ENCODE measurements around the gene NME3. TPM values are rescaled to one million over a fixed set of nuclear protein-coding genes. Genes with fewer than 3 reads are reported as not detected.

The NME3 gene
- total and polyA plus RNA-seq, 3 experiments from 2014 or later: 33.5 to 71.4 (median 36.5) TPM

- Histone ChIP-seq H3K27me3 (ENCODE audit: insufficient read depth, low read length, poor library complexity, severe bottlenecking) (no peaks in the 10 kb centered on the region), H3K9me3 (ENCODE audit: low read length) (no peaks in the 10 kb centered on the region), H3K27ac (ENCODE audit: low read depth, low read length) (no peak overlapping the region), H3K4me3 (ENCODE audit: low read length) (no peak overlapping the region), H3K36me3 (ENCODE audit: insufficient read depth, low read length) (peaks cover 18% of the 10 kb centered on the region), H3K4me1 (ENCODE audit: insufficient read depth, low read length) (no peaks in the 10 kb centered on the region)
- Mint-ChIP-seq H3K9me3 (no peaks in the 10 kb centered on the region), H3K4me3 (no peak overlapping the region), H3K27me3 (no peaks in the 10 kb centered on the region), H3K36me3 (peaks cover 0 to 62% (median 9%) of the 10 kb centered on the region in 3 donors), H3K4me1 (peaks cover 0 to 11% (median 5%) of the 10 kb centered on the region in 3 donors), H3K27ac (peak overlapping the region in 1 of 8 donors; percentile 46)
- DNase-seq: no peak
- POLR2A ChIA-PET: no interaction called here
- CTCF ChIA-PET: no interaction called here
These were observed 45.9 kb upstream of the NME3 start for GRCh38 chr16:1817276-1817589.

GRCh38 chr16:1816396-1817275 lies 45.3 kb upstream of the NME3 start:
- Mint-ChIP-seq H3K4me1 (peaks cover 0 to 11% (median 5%) of the 10 kb centered on the region in 3 donors), H3K36me3 (peaks cover 0 to 61% (median 9%) of the 10 kb centered on the region in 3 donors), H3K27ac (no peak overlapping the region), H3K27me3 (no peaks in the 10 kb centered on the region), H3K9me3 (no peaks in the 10 kb centered on the region), H3K4me3 (no peak overlapping the region)
- H3K27ac ChIP-seq (ENCODE audit: low read depth, low read length): no peak overlapping the region
- H3K9me3 ChIP-seq (ENCODE audit: low read length): no peaks in the 10 kb centered on the region
- DNase-seq: no peak
- H3K36me3 ChIP-seq (ENCODE audit: insufficient read depth, low read length): peaks cover 14% of the 10 kb centered on the region
- H3K27me3 ChIP-seq (ENCODE audit: insufficient read depth, low read length, poor library complexity, severe bottlenecking): no peaks in the 10 kb centered on the region
- H3K4me1 ChIP-seq (ENCODE audit: insufficient read depth, low read length): no peaks in the 10 kb centered on the region
- H3K4me3 ChIP-seq (ENCODE audit: low read length): no peak overlapping the region
- ChIA-PET POLR2A (no interaction called here), CTCF (no interaction called here)

DNA sequence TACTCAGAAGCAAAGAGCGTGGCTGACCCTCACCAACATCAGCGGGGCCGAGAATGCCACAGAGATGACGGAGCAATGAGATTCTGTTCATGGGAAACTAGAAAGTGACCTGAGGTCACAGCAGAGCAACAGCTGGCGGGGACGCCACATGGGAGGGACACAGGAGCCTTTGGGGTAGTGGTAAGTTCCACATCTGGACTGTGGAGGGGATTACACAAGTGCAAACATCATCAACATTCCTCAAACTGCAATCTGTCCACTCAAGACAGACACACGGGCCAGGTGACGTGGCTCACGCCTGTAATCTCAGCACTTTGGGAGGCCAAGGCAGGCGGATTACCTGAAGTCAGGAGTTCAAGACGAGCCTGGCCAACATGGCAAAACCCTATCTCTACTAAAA lies 44.1 kb upstream of the NME3 start:
- Mint-ChIP-seq H3K4me1 (peaks cover 0 to 11% (median 5%) of the 10 kb centered on the region in 3 donors), H3K36me3 (peaks cover 0 to 53% (median 9%) of the 10 kb centered on the region in 3 donors), H3K27me3 (no peaks in the 10 kb centered on the region), H3K4me3 (no peak overlapping the region), H3K27ac (peak overlapping the region in 3 of 8 donors; percentile 17 to 43 (median 27)), H3K9me3 (no peaks in the 10 kb centered on the region)
- ChIA-PET CTCF (no interaction called here), POLR2A (no interaction called here)
- H3K4me1 ChIP-seq (ENCODE audit: insufficient read depth, low read length): no peaks in the 10 kb centered on the region
- H3K36me3 ChIP-seq (ENCODE audit: insufficient read depth, low read length): peaks cover 14% of the 10 kb centered on the region
- DNase-seq: no peak
- no peaks in the 10 kb centered on the region for H3K9me3 ChIP-seq (ENCODE audit: low read length)
- no peak overlapping the region for H3K4me3 ChIP-seq (ENCODE audit: low read length)
- no peaks in the 10 kb centered on the region for H3K27me3 ChIP-seq (ENCODE audit: insufficient read depth, low read length, poor library complexity, severe bottlenecking)
- no peak overlapping the region for H3K27ac ChIP-seq (ENCODE audit: low read depth, low read length)

GRCh38 chr16:1812732-1813163 lies 41.4 kb upstream of the NME3 start:
- no peaks in the 10 kb centered on the region for H3K27me3 Mint-ChIP-seq

DNA sequence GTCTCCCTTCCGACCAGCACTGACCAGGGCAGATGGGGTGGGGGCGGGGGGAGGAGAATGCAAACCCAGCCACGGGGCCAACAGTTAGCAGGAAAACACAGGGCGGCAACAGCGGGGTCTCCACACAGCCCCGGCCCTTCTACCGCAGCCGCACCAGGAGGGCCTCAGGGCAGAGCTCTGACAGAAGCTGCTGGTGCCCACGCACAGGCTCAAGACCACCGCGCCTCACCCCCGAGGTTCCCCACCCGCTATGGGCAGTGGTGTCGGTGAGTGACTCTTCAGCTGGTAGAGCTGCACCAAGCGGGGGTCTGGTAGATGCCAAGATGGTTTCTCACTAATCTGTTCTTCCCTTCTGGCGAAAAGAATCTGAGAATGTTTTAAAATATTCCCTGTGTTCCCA lies 39.2 kb upstream of the NME3 start:
- Mint-ChIP-seq H3K4me1 (peaks cover 0 to 11% (median 5%) of the 10 kb centered on the region in 3 donors), H3K27ac (no peak overlapping the region), H3K9me3 (no peaks in the 10 kb centered on the region), H3K4me3 (no peak overlapping the region), H3K27me3 (no peaks in the 10 kb centered on the region), H3K36me3 (peaks cover 7 to 57% (median 14%) of the 10 kb centered on the region in 3 donors)
- Histone ChIP-seq H3K4me3 (ENCODE audit: low read length) (no peak overlapping the region), H3K36me3 (ENCODE audit: insufficient read depth, low read length) (peaks cover 28% of the 10 kb centered on the region), H3K27me3 (ENCODE audit: insufficient read depth, low read length, poor library complexity, severe bottlenecking) (no peaks in the 10 kb centered on the region), H3K9me3 (ENCODE audit: low read length) (no peaks in the 10 kb centered on the region), H3K27ac (ENCODE audit: low read depth, low read length) (no peak overlapping the region), H3K4me1 (ENCODE audit: insufficient read depth, low read length) (no peaks in the 10 kb centered on the region)
- CTCF ChIA-PET: interaction anchor here (0.7 kb wide), 1 partner anchor 150 kb away, joined by 4 read pairs; no protein-coding TSS in a partner anchor
- DNase-seq: no peak
- POLR2A ChIA-PET: interaction anchor here (0.6 kb wide), 1 partner anchor 558 kb away, joined by 3 read pairs; no protein-coding TSS in a partner anchor

More at GRCh38 chr16:1812732-1813163, 41.4 kb upstream of the NME3 start:
- Histone ChIP-seq H3K4me1 (ENCODE audit: insufficient read depth, low read length) (no peaks in the 10 kb centered on the region), H3K27ac (ENCODE audit: low read depth, low read length) (no peak overlapping the region), H3K36me3 (ENCODE audit: insufficient read depth, low read length) (peaks cover 27% of the 10 kb centered on the region), H3K9me3 (ENCODE audit: low read length) (no peaks in the 10 kb centered on the region), H3K4me3 (ENCODE audit: low read length) (no peak overlapping the region), H3K27me3 (ENCODE audit: insufficient read depth, low read length, poor library complexity, severe bottlenecking) (no peaks in the 10 kb centered on the region)
- peak overlapping the region in 3 of 8 donors; percentile 7 to 52 (median 33) for H3K27ac Mint-ChIP-seq
- ChIA-PET POLR2A (no interaction called here), CTCF (interaction anchor here (0.9 kb wide), 1 partner anchor 10 kb away, joined by 5 read pairs; no protein-coding TSS in a partner anchor)
- DNase-seq: peak in 3 of 5 donors; percentile 21 to 62 (median 51)
- no peak overlapping the region for H3K4me3 Mint-ChIP-seq
- H3K4me1 Mint-ChIP-seq: peaks cover 0 to 11% (median 5%) of the 10 kb centered on the region in 3 donors
- peaks cover under 1 to 60% (median 9%) of the 10 kb centered on the region in 3 donors for H3K36me3 Mint-ChIP-seq
- H3K9me3 Mint-ChIP-seq: no peaks in the 10 kb centered on the region

- no peak overlapping the region for H3K4me3 Mint-ChIP-seq
- peaks cover 23% of the 10 kb centered on the region for H3K36me3 ChIP-seq (ENCODE audit: insufficient read depth, low read length)
- no peaks in the 10 kb centered on the region for H3K9me3 Mint-ChIP-seq
- CTCF ChIA-PET: interaction anchor here (0.7 kb wide), 1 partner anchor 151 kb away, joined by 4 read pairs; no protein-coding TSS in a partner anchor
- no peaks in the 10 kb centered on the region for H3K4me1 ChIP-seq (ENCODE audit: insufficient read depth, low read length)
- H3K27ac Mint-ChIP-seq: no peak overlapping the region
- DNase-seq: no peak
- H3K4me3 ChIP-seq (ENCODE audit: low read length): no peak overlapping the region
- POLR2A ChIA-PET: interaction anchor here (0.6 kb wide), 1 partner anchor 557 kb away, joined by 3 read pairs; no protein-coding TSS in a partner anchor
- no peak overlapping the region for H3K27ac ChIP-seq (ENCODE audit: low read depth, low read length)
- H3K4me1 Mint-ChIP-seq: peaks cover 0 to 8% (median 5%) of the 10 kb centered on the region in 3 donors
- no peaks in the 10 kb centered on the region for H3K27me3 ChIP-seq (ENCODE audit: insufficient read depth, low read length, poor library complexity, severe bottlenecking)
- H3K27me3 Mint-ChIP-seq: no peaks in the 10 kb centered on the region
- no peaks in the 10 kb centered on the region for H3K9me3 ChIP-seq (ENCODE audit: low read length)
- H3K36me3 Mint-ChIP-seq: peaks cover 7 to 54% (median 11%) of the 10 kb centered on the region in 3 donors
These were observed 38.8 kb upstream of the NME3 start for GRCh38 chr16:1810106-1810505.

DNA sequence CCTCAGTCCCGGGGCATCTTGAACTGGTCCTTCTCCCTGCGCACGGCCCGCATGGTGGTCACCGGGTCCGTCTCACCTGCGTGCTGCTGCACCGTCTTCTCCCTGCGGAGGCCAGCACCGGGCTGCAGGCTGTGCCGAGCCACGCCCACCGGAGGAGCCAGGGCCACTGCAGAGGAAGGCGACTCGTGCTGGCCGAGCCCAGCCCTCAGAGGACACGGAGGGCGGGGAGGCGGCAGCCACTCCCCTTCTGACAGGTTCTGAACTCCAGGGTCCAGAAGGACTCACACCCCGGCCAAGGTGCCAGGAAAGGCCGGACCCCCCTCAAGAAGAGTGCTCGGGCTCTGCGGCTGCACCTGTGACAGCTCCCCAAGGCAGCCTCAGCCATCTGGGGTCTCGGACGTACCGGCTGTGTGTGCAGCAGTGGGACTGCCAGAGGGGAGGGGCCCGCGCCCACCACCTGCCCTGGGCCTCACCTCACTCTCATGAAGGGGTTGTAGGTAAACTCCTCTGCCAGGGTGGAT lies 38.0 kb upstream of the NME3 start:
- Histone ChIP-seq H3K4me1 (ENCODE audit: insufficient read depth, low read length) (no peaks in the 10 kb centered on the region), H3K27me3 (ENCODE audit: insufficient read depth, low read length, poor library complexity, severe bottlenecking) (no peaks in the 10 kb centered on the region), H3K9me3 (ENCODE audit: low read length) (no peaks in the 10 kb centered on the region), H3K36me3 (ENCODE audit: insufficient read depth, low read length) (peaks cover 21% of the 10 kb centered on the region), H3K27ac (ENCODE audit: low read depth, low read length) (no peak overlapping the region), H3K4me3 (ENCODE audit: low read length) (no peak overlapping the region)
- POLR2A ChIA-PET: no interaction called here
- Mint-ChIP-seq H3K27ac (no peak overlapping the region), H3K4me3 (no peak overlapping the region), H3K36me3 (peaks cover 7 to 53% (median 11%) of the 10 kb centered on the region in 3 donors), H3K27me3 (no peaks in the 10 kb centered on the region), H3K4me1 (peaks cover 0 to 7% (median 5%) of the 10 kb centered on the region in 3 donors), H3K9me3 (no peaks in the 10 kb centered on the region)
- DNase-seq: no peak
- CTCF ChIA-PET: no interaction called here

DNA sequence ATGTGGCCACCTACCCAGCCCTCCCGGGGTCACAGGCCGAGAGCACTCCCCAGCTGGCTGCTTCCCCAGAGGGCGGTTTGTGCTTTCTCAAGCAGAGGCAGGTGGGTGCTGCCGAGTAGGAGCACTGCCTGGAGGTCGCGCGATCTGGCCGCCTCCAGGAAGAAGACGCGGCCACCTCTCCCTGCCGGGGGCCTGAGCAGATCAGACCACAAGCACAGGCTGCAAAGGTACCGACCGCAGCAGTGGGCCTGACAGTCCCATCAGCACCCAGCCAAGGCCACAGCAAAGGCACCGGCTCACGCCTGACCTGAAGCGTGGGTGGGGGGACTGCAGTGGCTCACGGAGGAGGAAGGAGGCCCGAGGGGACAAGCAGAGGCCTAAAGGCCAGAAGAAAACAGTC lies 37.3 kb upstream of the NME3 start:
- peaks cover 0 to 7% (median 5%) of the 10 kb centered on the region in 3 donors for H3K4me1 Mint-ChIP-seq
- H3K4me1 ChIP-seq (ENCODE audit: insufficient read depth, low read length): no peaks in the 10 kb centered on the region
- H3K27ac Mint-ChIP-seq: no peak overlapping the region
- H3K36me3 ChIP-seq (ENCODE audit: insufficient read depth, low read length): peaks cover 21% of the 10 kb centered on the region
- no peak overlapping the region for H3K4me3 Mint-ChIP-seq
- H3K27ac ChIP-seq (ENCODE audit: low read depth, low read length): no peak overlapping the region
- ChIA-PET POLR2A (no interaction called here), CTCF (no interaction called here)
- peaks cover 7 to 50% (median 11%) of the 10 kb centered on the region in 3 donors for H3K36me3 Mint-ChIP-seq
- no peaks in the 10 kb centered on the region for H3K27me3 ChIP-seq (ENCODE audit: insufficient read depth, low read length, poor library complexity, severe bottlenecking)
- no peak overlapping the region for H3K4me3 ChIP-seq (ENCODE audit: low read length)
- no peaks in the 10 kb centered on the region for H3K27me3 Mint-ChIP-seq
- DNase-seq: no peak
- no peaks in the 10 kb centered on the region for H3K9me3 Mint-ChIP-seq
- H3K9me3 ChIP-seq (ENCODE audit: low read length): no peaks in the 10 kb centered on the region
